Measurements from ENCODE around the gene TNP2. TPM values are rescaled to one million over a fixed set of nuclear protein-coding genes. Genes with fewer than 3 reads are reported as not detected.

Gene TNP2
- total and polyA plus RNA-seq, 9 of the 15 experiments (the other 6 are each of a cell fraction or from before 2014, with no cell fraction given), result not detected

DNA sequence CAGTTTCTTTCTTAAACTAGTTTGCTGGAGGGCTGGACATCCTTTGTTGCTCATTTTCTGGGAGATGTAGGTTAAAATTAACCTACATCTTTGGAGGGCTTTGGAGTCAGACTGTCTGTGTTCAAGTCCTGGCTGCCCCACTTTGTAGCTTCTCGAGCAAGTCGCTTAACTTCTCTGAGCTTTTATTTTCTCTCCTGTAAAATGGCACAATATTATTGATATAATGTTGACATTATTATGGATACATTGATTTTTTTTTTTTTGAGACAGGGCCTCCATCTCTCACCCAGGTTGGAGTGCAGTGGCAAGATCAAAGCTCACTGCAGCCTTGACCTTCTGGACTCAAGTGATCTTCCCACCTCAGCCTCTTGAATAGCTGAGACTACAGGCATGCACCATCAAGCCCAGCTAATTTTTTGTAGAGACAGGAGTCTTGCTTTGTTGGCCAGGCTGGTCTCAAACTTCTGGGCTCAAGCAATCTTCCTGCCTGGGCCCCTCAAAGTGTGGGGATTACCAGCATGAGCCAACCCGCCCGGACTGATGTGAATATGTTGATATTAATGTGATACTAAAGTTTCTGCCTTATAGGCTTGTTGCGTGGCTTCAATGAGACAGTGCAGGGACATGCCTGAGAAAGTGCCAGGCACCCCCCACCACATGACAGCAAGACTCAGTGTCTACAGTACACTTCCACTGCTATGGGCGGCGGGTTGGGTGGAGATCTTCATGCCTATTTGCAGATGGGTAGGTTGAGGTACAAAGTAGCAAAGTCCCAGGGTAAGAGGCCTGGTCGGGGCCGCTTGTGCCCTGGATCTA, 44.6 kb upstream of the TNP2 start:
- no peaks in the 10 kb centered on the region for H3K36me3 ChIP-seq (ENCODE audit: control insufficient read depth, insufficient read depth, low read length)
- in situ Hi-C loops (cut with MboI), result no loop called here
- no peak overlapping the region for H3K27ac ChIP-seq (ENCODE audit: extremely low read depth, low read depth, low read length)
- DNase-seq (ENCODE audit: extremely low read depth in 1 of 4, low spot score in 3 of 4) (no peak), FAIRE-seq (no peak), ATAC-seq (no peak)
- ChIA-PET POLR2A (interaction anchor here (1.1 kb wide), 1 partner anchor 19 kb away, joined by 3 read pairs; no protein-coding TSS in a partner anchor), CTCF (ENCODE audit: low intra/inter-chr PET ratio) (no interaction called here)
- no peak overlapping the region for H3K4me2 ChIP-seq (ENCODE audit: insufficient read depth, low read length)
- no TSS peak for BruUV-seq (replicated peaks)
- no peaks in the 10 kb centered on the region for H4K20me1 ChIP-seq (replicated peaks; ENCODE audit: control insufficient read depth, insufficient read depth, low read length)
- TF ChIP-seq DDX20 (tag; IDR thresholded peaks at IDR 0.05; ENCODE audit: low read depth) (no peak), RFX1 (IDR thresholded peaks at IDR 0.05) (no peak), KLF6 (CRISPR knock-in tag; IDR thresholded peaks at IDR 0.05; ENCODE audit: borderline replicate concordance) (no peak), SMAD3 (CRISPR knock-in tag; conservative IDR thresholded peaks at IDR 0.05) (no peak), ZKSCAN1 (IDR thresholded peaks at IDR 0.05; ENCODE audit: low read depth, low read length) (no peak), GTF2A2 (tag; IDR thresholded peaks at IDR 0.05) (no peak), GABPA (tag; conservative IDR thresholded peaks at IDR 0.05; ENCODE audit: low read depth) (no peak), ZKSCAN3 (CRISPR knock-in tag; IDR thresholded peaks at IDR 0.05) (no peak), PRMT5 (CRISPR knock-in tag; IDR thresholded peaks at IDR 0.05) (no peak), RHOXF2B (CRISPR knock-in tag; conservative IDR thresholded peaks at IDR 0.05) (no peak)
- TF ChIP-seq, protein P1, sequence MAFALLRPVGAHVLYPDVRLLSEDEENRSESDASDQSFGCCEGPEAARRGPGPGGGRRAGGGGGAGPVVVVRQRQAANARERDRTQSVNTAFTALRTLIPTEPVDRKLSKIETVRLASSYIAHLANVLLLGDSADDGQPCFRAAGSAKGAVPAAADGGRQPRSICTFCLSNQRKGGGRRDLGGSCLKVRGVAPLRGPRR (CRISPR knock-in tag; IDR thresholded peaks at IDR 0.05), result no peak
- TF ChIP-seq, protein P2, sequence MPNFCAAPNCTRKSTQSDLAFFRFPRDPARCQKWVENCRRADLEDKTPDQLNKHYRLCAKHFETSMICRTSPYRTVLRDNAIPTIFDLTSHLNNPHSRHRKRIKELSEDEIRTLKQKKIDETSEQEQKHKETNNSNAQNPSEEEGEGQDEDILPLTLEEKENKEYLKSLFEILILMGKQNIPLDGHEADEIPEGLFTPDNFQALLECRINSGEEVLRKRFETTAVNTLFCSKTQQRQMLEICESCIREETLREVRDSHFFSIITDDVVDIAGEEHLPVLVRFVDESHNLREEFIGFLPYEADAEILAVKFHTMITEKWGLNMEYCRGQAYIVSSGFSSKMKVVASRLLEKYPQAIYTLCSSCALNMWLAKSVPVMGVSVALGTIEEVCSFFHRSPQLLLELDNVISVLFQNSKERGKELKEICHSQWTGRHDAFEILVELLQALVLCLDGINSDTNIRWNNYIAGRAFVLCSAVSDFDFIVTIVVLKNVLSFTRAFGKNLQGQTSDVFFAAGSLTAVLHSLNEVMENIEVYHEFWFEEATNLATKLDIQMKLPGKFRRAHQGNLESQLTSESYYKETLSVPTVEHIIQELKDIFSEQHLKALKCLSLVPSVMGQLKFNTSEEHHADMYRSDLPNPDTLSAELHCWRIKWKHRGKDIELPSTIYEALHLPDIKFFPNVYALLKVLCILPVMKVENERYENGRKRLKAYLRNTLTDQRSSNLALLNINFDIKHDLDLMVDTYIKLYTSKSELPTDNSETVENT (CRISPR knock-in tag; IDR thresholded peaks at IDR 0.05), result no peak
- TF ChIP-seq, protein P3, sequence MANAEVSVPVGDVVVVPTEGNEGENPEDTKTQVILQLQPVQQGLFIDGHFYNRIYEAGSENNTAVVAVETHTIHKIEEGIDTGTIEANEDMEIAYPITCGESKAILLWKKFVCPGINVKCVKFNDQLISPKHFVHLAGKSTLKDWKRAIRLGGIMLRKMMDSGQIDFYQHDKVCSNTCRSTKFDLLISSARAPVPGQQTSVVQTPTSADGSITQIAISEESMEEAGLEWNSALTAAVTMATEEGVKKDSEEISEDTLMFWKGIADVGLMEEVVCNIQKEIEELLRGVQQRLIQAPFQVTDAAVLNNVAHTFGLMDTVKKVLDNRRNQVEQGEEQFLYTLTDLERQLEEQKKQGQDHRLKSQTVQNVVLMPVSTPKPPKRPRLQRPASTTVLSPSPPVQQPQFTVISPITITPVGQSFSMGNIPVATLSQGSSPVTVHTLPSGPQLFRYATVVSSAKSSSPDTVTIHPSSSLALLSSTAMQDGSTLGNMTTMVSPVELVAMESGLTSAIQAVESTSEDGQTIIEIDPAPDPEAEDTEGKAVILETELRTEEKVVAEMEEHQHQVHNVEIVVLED (CRISPR knock-in tag; IDR thresholded peaks at IDR 0.05), result no peak
- no peaks in the 10 kb centered on the region for H3K27me3 ChIP-seq (ENCODE audit: control insufficient read depth in 2 of 2, insufficient read depth in 2 of 2, low read length in 2 of 2)
- peak overlapping the region in 1 of 2 experiments; percentile 45; a peak in 1 of 4 replicates for H3K9ac ChIP-seq (ENCODE audit: insufficient read depth in 1 of 2, low read depth in 2 of 2, low read length in 2 of 2)
- peaks cover 11 to 20% of the 10 kb centered on the region in 2 experiments; a peak in 3 of 5 replicates for H3K4me1 ChIP-seq (replicated peaks in 1 of 2; ENCODE audit: control insufficient read depth in 2 of 2, insufficient read depth in 2 of 2, low read length in 2 of 2)
- 75% methylated on average over 9 of the region's 9 CpGs for WGBS (ENCODE audit: insufficient coverage, low coverage, missing lambda C conversion rate)
- H2AFZ ChIP-seq (ENCODE audit: low read depth, low read length), result no peak overlapping the region
- intact Hi-C loops (cut with micrococcal nuclease), result no loop called here
- H3K9me1 ChIP-seq (ENCODE audit: control insufficient read depth, insufficient read depth, low read length), result no peaks in the 10 kb centered on the region
- H3K79me2 ChIP-seq (ENCODE audit: control insufficient read depth, insufficient read depth, low read length), result no peaks in the 10 kb centered on the region
- H3K9me3 ChIP-seq (replicated peaks; ENCODE audit: control insufficient read depth, insufficient read depth, low read depth, low read length), result no peaks in the 10 kb centered on the region
- H3K4me3 ChIP-seq, result no peak overlapping the region

Measured in K562 (cell line).